GM18502 (cell line): ENCODE results near the gene LAMA3.

Source experiments
- ATAC-seq: cut with Tn5 transposase; IDR thresholded peaks from one replicate; pipeline ENCODE4 v1.9.1; 2021; ENCODE audit warnings: mild to moderate bottlenecking; ENCODE audit not compliant: unreplicated experiment, poor library complexity

Gene LAMA3, protein sequence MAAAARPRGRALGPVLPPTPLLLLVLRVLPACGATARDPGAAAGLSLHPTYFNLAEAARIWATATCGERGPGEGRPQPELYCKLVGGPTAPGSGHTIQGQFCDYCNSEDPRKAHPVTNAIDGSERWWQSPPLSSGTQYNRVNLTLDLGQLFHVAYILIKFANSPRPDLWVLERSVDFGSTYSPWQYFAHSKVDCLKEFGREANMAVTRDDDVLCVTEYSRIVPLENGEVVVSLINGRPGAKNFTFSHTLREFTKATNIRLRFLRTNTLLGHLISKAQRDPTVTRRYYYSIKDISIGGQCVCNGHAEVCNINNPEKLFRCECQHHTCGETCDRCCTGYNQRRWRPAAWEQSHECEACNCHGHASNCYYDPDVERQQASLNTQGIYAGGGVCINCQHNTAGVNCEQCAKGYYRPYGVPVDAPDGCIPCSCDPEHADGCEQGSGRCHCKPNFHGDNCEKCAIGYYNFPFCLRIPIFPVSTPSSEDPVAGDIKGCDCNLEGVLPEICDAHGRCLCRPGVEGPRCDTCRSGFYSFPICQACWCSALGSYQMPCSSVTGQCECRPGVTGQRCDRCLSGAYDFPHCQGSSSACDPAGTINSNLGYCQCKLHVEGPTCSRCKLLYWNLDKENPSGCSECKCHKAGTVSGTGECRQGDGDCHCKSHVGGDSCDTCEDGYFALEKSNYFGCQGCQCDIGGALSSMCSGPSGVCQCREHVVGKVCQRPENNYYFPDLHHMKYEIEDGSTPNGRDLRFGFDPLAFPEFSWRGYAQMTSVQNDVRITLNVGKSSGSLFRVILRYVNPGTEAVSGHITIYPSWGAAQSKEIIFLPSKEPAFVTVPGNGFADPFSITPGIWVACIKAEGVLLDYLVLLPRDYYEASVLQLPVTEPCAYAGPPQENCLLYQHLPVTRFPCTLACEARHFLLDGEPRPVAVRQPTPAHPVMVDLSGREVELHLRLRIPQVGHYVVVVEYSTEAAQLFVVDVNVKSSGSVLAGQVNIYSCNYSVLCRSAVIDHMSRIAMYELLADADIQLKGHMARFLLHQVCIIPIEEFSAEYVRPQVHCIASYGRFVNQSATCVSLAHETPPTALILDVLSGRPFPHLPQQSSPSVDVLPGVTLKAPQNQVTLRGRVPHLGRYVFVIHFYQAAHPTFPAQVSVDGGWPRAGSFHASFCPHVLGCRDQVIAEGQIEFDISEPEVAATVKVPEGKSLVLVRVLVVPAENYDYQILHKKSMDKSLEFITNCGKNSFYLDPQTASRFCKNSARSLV (N-terminal part only)

DNA sequence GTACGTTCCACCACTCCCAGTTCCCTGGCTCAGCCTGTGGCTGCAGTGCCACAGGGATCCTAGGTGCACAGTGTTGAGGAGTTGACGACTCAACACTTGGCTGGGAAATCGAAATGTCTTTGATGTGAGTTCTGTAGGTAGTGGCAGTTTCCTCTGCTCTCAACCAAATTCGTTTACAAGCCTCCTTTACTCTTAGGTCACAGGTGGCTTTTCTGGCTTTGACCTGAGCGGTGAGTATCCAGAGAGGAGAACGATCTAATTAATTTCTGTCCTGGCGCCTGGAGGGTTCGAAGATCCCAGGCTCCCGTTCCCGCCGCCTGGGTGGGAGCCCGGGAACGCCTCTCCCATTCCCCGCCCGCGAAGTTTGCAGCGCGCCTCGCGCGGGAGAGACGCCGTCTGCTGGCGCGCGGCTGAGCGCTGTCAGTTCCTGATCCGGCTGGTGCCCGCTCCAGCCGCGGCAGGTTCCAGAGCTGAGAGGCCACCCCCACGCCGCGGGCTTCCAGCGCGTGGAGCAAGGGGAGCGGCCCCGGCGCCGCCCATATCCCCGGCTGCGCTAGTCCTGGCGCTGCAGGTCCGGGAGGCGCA is at the start of gene LAMA3:
Gene LAMA3 (plus strand): TSS at position 423 of the 585 bp plus-strand sequence. CDS start 231 bp downstream, outside the sequence.
- no peak for ATAC-seq

DNA sequence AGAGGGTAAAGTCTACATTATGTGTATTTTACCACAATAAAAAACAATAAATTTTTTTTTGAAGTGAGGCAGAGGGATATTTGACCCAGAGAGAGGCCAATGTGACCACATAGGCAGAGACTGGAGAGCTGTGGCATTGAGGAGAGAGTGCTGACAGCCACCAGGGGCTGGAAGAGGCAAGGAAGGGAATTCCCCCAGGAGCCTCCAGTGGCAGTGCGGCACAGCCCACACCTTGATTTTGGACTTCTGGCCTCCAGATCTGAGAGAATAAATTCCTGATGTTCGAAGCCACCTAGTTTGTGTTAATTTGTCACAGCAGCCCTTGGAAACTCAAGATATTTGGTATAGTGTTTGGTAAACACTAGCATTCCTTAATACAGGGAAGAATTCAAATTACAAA is 49.2 kb upstream of the LAMA3 start:
- no peak for ATAC-seq

DNA sequence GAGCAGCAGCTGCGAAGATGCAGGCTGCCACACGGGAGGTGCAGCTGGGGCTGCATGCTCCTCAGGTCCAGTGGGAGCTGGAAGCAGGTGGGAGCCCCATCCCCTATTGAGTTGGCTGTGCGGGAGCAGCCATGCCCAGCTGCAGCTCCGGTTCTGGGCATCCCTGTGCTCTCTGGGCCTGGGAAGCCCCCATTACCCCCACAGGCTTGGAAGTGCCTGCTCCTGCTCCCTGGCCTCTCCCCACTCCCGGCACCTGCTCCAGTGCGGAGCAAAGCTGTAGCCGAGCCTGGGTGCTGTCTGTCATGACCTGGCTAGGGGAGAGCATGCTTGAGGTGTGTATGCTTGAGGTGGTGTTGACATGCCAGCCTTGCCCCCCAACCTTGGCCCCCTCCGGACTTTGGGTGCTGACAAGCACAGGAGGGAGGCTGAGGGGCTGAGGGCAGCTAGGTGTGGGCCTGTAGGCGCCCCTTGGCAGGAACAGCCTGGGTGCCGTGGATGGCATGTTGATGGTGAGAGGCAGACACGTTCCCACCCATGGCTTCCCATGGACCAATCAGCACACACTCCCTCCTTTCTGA is 48.0 kb upstream of the LAMA3 start:
- ATAC-seq = no peak

DNA sequence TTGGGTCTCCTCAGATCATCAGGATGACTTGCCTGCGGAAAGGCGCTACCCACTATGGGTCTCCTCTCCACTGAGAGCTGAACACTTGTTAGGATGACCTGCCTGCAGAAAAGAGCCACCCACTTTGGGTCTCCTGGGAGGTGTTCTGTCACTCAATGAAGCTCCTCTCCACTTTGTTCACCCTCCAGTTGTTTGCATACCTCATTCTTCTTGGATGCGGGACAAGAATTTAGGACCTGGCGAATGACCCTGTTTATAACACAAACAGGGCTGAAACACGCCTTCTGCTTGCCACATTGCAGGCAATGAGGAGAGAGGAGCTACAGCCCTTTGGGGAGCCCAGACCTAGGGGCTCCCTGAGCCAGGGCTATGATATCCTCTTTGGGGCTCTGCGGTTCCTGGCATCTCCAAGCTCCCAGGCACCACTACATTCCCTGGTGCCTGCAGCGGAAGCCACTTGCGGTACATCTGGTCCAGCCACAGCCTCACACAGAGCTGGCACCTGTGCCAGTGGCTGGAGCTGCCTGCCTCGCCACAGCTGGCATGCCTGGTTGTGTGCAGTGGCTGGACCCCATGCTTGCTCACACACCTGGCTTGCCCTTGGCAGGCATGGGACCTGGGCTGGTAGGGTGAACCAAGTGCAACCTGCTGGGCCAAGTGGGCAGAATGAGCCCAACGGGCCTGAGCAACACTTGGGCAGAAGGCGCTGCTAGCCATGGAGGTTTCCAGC is 47.2 kb upstream of the LAMA3 start:
- ATAC-seq = no peak

DNA sequence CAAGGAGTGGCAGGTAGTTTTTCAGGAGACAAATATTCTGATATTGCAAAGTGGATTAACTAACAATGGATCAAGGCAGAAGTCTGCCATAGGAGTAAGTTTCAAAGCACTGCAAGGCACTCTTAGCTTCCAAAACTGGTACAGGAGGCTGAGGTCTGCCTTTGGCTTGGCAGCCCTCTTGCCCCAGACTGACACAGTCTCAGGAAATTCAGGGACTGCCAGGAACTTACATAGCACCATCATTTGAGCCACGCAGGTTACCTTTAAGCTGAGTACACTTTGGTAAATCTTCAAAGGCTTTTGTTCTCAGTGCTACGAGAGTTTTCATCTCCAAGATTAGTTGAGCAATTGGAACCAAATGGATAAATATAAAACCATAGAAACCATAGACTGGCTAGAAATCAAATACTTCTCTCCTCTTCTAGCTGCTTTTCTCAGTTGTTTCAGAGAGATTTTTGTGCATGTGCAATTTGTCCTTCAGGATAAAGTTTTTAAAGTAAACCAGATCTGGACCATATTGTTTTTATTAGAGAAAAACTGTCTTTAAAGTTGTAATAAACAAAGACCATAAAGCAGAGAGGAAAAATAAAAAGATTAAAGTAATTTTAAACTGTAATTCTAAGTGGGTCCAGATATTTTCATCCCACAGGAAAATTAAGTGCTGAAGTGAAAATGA is 45.3 kb upstream of the LAMA3 start:
- no peak for ATAC-seq

DNA sequence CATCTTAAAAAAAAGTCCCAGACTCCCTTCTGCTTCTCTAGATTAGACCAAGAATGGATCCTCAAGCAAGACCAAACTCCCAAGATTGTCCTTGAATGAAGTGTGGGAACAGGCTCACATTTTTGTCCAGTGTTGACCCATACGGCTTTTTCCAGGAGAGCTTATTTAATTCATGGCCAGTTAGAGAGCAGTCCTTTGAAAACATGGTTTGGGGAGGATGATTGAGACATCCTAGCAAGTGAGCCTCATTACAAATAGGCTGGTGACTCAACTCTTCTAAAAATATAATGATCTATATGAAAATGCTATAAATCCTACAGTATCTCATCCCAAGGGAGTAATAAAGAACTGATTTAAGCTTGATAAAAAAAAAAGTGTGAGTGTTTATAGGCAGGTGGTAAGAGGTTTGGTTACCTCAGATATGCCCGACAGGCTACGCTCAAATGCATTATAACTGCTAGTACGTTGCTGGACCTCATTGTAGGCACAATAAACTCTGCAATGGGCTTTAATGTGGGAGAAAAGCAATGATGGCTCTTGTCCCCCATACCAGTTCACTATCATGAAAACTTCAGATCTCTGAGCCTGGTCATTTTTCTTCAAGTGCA is 43.6 kb upstream of the LAMA3 start:
- no peak for ATAC-seq

DNA sequence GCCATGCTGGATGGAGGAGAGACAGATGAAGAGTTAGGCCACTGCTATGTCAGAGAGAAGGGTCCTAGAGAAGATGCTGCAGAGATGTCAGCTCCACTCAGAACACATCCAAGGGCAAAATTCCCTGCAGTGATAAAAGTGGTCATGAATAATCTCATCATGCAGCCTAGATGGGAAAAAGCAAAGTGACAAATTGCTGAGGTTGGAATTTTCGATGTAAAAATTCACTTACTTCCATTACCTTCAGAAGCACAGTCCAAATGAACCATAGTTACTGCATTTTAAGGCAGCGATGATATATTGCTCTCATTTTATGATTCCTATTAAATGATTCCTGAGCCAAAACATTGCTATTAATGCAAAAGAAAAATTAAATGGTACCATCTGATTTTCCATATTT is 43.0 kb upstream of the LAMA3 start:
- no peak for ATAC-seq

DNA sequence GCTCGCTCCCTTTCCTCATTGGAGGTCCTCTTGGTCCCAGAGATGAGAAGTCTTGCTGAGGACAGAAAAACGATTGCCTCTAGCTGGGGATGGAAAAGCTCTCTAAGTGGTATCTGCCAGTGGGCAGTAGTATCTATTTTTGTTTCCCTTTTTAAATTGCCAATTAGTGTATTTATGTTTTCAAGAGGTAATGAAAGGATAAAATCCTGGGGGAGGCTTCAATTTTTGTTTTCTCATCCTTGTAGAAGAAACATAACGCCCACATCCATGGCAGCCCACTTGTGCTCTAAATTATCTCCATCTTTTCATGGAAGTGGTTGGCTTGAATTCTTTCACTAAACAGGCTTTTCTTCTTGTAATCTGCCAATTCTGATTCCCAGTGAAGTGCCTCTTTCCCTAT is 40.8 kb upstream of the LAMA3 start:
- ATAC-seq = no peak

DNA sequence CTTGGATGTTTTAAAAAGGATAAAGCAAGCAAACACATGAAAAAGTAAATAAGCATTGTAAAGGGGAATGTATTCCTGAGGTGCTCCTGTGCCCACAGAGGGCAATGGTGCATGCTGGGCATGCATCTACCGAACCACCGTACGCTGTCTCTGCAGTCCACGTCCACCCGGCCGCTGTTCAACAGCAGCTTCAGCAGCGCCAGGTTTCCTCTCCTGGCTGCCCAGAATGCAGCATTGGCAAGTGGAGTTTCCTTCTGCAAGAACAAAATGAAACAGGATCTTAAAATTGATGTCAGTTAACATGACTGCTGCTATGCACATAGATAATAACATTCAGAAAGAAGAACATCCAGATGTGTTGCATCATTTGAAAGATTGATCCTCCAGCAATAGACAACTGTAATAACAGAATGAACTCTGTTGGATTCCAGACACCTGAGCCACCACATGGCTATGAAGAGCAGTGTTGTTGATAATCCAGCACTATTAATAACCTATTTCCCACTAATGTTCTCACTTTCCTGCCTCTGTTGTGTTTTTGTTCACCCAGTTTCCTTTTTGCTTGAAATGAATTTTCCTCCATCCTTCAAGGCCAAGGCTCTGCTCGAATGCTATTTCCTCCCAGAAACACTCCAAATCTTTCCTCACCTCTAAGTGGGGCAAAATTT is 40.2 kb upstream of the LAMA3 start:
- ATAC-seq = no peak

DNA sequence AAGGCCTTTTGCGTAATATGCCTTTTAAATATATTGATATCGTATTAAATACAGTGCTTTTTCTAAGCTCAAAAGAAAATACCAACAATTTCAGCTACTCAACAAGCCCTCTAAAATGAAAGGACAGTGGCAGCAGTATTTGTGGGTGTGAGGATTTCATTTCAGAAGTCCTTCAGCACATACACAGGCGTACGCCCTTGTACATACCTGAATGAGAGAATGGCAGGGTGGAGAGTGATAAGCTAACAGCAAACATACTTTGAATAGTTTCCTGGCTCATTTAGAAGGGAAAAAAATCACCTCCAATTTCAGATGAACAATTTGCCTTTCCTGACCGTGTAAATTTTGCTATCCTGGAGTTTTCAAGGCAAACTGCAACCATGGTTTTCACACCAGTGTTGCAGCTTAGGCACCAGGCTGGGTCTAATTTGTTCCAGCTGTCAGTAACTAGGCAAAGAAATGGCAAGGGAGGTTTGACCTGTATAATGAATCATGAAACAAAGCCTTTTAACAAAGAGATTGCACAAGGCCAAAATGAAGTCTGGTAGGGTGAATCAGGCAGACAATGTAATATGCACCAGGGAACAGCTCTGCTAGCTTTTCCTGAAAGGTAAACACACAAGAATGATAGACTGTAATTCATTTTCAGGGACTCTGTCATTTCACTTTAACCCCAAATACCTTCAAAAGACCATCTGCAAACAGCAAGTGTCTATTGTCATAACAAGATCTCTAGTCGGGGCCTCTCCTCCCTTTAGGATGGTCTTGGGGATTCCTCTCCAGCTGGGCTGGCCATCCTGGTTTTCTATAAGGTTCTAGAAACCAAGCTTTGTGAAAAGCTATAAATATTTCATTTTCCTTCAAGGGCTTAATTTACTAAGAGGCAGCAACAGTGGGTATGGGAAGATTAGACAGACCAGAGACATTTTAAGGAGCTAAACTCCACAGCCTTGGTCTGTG is 38.0 kb upstream of the LAMA3 start:
- ATAC-seq = no peak

DNA sequence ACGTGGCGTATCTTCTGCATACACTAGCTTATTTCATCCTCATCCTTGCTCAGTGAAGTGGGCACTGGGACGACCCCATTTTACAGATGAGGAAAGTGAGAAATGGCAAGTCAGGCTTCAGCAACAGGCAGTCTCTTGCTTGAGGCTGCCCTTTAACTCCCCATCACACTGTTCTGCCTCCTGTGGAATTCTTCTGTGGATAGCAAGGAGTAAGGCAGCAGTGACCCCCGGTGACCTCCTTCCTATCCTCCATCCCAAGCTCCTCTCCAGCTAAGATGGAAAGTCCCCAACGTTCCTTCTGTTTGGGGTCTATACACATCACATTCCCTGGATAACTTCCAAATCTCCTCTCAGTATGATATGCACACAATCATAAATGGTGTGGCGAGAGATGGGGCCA is 37.0 kb upstream of the LAMA3 start:
- ATAC-seq = no peak

DNA sequence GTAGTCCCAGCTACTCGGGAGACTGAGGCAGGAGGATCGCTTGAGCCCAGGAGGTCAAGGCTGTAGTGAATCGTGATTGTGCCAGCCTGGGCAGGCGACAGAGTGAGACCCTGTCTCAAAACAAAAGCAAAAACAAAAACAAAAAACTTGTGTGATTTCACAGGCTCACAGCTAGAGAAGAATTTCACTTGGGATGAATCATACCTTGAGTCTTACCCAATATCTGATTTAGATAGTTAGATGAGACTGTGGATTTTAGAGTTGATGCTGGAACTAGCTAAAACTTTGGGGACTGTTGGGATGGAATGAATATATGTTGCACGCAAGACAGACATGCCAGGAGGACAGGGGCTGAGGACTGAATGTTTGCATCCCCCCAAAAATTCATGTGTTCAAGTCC is 31.0 kb upstream of the LAMA3 start:
- no peak for ATAC-seq

DNA sequence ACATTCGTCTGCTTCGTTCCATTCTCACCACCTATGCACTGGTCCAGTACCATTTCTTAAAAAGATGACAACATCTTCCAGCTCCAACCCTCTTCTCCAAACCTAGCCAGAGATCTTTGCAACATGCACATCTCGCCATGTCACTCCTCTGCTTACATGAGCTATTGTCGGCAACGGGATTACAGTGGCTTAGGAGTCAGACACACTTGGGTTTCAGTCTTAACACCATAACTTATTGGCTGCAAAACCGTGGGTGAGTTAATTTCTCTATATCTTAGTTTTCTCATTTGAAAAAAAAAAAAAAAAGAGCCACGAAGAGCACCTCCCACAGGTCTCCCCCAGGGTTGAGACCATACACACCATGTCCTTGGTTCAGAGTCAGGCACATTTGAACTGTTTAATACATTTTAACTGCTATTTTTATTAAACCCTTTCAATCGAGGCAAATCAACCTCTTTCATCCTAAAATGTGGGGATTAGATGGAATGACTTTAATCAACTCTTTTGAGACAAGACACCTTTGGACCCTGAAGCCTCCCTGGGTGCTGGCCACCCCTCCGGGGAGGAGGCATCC is 27.4 kb upstream of the LAMA3 start:
- ATAC-seq = no peak

DNA sequence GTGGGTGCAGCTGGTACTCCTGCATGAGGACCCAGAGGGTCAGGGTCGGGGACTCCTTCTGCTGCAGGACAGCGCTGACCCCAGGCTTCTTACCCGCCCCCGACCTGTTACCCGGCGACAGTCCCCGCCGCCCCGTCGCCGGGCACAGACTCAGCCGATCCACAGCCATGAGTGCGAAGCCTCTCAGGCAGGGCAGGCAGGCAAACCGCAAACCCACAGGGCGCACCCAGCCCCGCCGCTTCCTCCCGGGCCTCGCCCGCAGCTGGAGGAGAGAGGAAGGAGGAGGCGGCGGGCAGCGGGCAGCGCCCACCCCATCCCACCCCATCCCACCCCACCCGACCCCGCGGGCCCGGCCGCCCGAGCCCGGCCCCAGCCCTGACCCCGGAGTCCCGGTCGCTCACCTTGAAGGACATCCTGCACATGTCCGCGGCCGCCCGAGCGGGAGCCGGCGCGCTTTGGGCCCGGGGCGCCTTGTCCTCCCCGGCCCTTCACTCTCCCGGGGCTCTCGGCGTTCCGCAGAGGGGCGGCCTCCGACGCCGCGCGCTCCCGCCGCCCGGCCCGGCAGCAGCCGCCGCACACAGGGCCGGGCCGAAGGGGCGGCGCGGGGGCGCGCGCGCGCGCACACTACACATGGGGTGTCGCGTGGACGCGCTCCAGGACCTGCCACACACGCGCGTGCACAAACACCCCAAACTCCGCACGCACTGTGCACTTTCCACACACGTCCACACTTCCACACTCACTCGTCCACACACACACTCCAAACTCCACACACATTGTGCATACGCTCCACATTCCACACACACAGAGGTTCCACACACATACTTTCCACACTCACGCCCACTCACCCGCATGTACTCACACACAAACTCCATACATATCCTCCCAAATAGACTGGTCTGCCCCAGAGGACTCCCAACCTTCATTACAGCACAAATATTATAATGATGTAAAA is 26.7 kb upstream of the LAMA3 start, which contains the start of gene ANKRD29:
Gene ANKRD29 (minus strand): TSS at position 603 of the 955 bp plus-strand sequence. CDS start 181 bp downstream, at position 422.
- ATAC-seq = no peak

DNA sequence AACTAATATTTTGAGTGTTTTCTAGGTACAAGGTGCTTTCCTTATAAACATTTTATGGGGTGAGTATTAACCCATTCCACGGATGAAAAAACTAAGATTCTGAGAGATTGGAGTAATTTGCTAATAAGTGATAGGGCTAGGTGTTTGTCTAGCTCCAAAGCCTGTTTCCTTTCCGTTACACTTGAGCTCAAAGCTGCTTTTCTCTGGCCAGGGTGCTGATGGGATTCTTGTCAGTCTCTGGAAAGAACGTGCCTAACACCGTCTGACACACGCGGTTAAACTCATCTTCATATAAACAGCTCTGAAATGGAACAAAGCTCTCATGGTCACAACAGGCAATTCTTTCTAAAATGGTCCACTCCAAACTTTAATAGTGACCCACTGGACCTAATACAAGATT is 24.6 kb upstream of the LAMA3 start:
- no peak for ATAC-seq
